ENCODE data around the gene DOCK4. TPM values are rescaled to one million over a fixed set of nuclear protein-coding genes. Genes with fewer than 3 reads are reported as not detected.

The DOCK4 gene
- total RNA-seq, 4 donors from 2014 or later = 14.0 to 48.1 (median 30.9) TPM

GRCh38 chr7:112088484-112089016 lies 117.6 kb downstream of the DOCK4 start:
- Histone ChIP-seq H3K4me3 (replicated peaks in 1 of 3) (no peak overlapping the region), H3K27me3 (no peaks in the 10 kb centered on the region), H3K27ac (no peak overlapping the region), H3K36me3 (no peaks in the 10 kb centered on the region), H3K4me1 (no peaks in the 10 kb centered on the region), H3K9me3 (no peaks in the 10 kb centered on the region)
- 84 to 87% methylated on average over 4 of the region's 4 CpGs for whole genome bisulfite sequencing, 2 donors
- TF ChIP-seq POLR2A (IDR thresholded peaks at IDR 0.05) = no peak
- TF ChIP-seq, protein P1, sequence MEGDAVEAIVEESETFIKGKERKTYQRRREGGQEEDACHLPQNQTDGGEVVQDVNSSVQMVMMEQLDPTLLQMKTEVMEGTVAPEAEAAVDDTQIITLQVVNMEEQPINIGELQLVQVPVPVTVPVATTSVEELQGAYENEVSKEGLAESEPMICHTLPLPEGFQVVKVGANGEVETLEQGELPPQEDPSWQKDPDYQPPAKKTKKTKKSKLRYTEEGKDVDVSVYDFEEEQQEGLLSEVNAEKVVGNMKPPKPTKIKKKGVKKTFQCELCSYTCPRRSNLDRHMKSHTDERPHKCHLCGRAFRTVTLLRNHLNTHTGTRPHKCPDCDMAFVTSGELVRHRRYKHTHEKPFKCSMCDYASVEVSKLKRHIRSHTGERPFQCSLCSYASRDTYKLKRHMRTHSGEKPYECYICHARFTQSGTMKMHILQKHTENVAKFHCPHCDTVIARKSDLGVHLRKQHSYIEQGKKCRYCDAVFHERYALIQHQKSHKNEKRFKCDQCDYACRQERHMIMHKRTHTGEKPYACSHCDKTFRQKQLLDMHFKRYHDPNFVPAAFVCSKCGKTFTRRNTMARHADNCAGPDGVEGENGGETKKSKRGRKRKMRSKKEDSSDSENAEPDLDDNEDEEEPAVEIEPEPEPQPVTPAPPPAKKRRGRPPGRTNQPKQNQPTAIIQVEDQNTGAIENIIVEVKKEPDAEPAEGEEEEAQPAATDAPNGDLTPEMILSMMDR (IDR thresholded peaks at IDR 0.05) = no peak
- no peak for DNase-seq
- intact Hi-C loops (cut with DNase I) = no loop called here

DNA sequence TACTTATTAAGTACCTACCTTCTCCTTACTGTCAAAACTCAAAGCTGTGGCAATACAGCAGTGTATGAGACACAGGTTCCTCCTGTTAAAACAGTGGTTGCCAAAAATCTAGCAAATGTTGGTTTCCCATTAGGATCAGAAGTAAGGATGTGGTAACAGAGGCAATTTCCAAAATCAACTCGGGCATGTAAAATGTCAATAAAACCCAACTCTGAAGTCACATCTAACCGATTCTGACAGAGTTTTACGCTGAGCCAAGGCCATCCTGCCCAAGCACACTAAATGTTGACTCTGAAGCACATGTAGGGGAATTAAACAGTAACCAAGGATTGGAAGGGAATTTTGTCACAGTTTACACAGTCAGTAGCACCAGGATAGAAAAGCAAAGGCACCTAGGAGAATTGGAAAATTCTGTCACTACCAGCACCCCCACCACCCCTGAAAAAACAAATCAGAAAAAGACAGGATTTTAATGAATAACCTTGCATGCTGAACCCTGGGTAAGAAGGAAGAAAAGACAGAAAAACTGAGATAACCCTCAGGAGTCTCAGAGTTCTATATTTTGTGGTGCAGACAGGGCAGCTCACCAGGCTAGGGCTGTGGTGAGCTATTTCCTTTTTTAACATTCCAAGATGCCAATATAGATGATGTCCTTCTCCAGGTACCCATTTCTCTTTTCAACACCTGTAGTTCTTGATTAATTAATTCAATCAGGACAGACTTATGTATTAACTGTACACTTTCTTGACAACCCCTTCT lies 119.5 kb downstream of the DOCK4 start:
- intact Hi-C loops (cut with DNase I) = no loop called here
- 74 to 78% methylated on average over 3 of the region's 3 CpGs for WGBS, 2 donors
- TF ChIP-seq POLR2A (IDR thresholded peaks at IDR 0.05) = no peak
- H3K9me3 ChIP-seq = no peaks in the 10 kb centered on the region
- no peaks in the 10 kb centered on the region for H3K27me3 ChIP-seq
- no peaks in the 10 kb centered on the region for H3K4me1 ChIP-seq
- no peak for DNase-seq
- no peak overlapping the region for H3K4me3 ChIP-seq (replicated peaks in 1 of 3)
- no peak overlapping the region for H3K27ac ChIP-seq
- H3K36me3 ChIP-seq = no peaks in the 10 kb centered on the region

- intact Hi-C loops (cut with DNase I) = no loop called here
- Histone ChIP-seq H3K27ac (no peak overlapping the region), H3K4me3 (replicated peaks in 1 of 3) (no peak overlapping the region), H3K9me3 (no peaks in the 10 kb centered on the region), H3K4me1 (no peaks in the 10 kb centered on the region), H3K27me3 (no peaks in the 10 kb centered on the region), H3K36me3 (no peaks in the 10 kb centered on the region)
- WGBS, 2 donors = 56 to 61% methylated on average over 3 of the region's 3 CpGs
- no peak for DNase-seq
- TF ChIP-seq, protein P1 (IDR thresholded peaks at IDR 0.05) = no peak
- no peak for TF ChIP-seq POLR2A (IDR thresholded peaks at IDR 0.05)
These were observed 121.7 kb downstream of the DOCK4 start for GRCh38 chr7:112084520-112084971.

- no peak overlapping the region for H3K27ac ChIP-seq
- WGBS, 2 donors = 82 to 85% methylated on average over 7 of the region's 7 CpGs
- no peaks in the 10 kb centered on the region for H3K4me1 ChIP-seq
These were observed 122.3 kb downstream of the DOCK4 start for GRCh38 chr7:112083776-112084355.

DNA sequence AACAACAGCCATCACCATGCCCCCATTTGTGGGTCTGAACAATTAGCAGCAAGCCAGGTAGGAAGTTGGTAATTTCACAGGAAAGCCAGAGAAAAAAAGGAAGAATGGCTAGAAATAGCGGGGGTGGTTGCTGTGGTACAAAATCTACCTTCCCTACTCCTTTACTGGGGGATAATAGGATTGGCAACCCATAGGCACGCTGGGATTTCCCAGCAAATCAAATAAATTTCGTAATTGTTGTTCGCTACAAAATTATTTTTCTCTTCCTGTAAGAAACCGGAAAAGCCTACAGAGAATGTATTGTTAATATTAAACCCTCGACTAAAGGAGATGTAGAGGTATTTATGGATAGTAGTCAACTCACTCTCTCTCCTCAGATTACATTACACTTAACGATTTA lies 123.9 kb downstream of the DOCK4 start:
- no peak overlapping the region for H3K27ac ChIP-seq

More at GRCh38 chr7:112083776-112084355, 122.3 kb downstream of the DOCK4 start:
- DNase-seq = no peak
- H3K27me3 ChIP-seq = no peaks in the 10 kb centered on the region
- H3K9me3 ChIP-seq = no peaks in the 10 kb centered on the region
- no peaks in the 10 kb centered on the region for H3K36me3 ChIP-seq
- no peak overlapping the region for H3K4me3 ChIP-seq (replicated peaks in 1 of 3)
- intact Hi-C loops (cut with DNase I) = no loop called here
- TF ChIP-seq, protein P1 (IDR thresholded peaks at IDR 0.05) = no peak
- TF ChIP-seq POLR2A (IDR thresholded peaks at IDR 0.05) = no peak

More for the DNA sequence above, 123.9 kb downstream of the DOCK4 start:
- WGBS, 2 donors = 85 to 87% methylated on average over 7 of the region's 7 CpGs
- H3K36me3 ChIP-seq = no peaks in the 10 kb centered on the region
- no peaks in the 10 kb centered on the region for H3K27me3 ChIP-seq
- no peak overlapping the region for H3K4me3 ChIP-seq (replicated peaks in 1 of 3)
- no peak for DNase-seq
- H3K9me3 ChIP-seq = no peaks in the 10 kb centered on the region
- no peaks in the 10 kb centered on the region for H3K4me1 ChIP-seq
- TF ChIP-seq POLR2A (IDR thresholded peaks at IDR 0.05) = no peak
- TF ChIP-seq, protein P1 (IDR thresholded peaks at IDR 0.05) = no peak
- intact Hi-C loops (cut with DNase I) = no loop called here

All from thyroid gland (tissue), 4 donors.